HPDE6-E6E7 (cell line): Measurements from ENCODE around the gene IL1F10.
"Not testable (repeated sequence)": the region's sequence is repeated elsewhere in the genome, so short reads cannot be mapped to it uniquely, and the experiment has no call there.

Source experiments
- DNase-seq: peaks from one replicate; pipeline ENCODE4 v3.0.0; 2011; ENCODE audit warnings: missing footprints; ENCODE audit errors: extremely low spot score

Gene IL1F10

GRCh38 chr2:113081488-113082210, 13.9 kb downstream of the IL1F10 start:
- no peak for DNase-seq

- DNase-seq = no peak
Measured at GRCh38 chr2:113083296-113083695, 15.5 kb downstream of the IL1F10 start.

GRCh38 chr2:113084249-113085000, 16.7 kb downstream of the IL1F10 start:
- DNase-seq = no peak

- peak; percentile 87 for DNase-seq
Measured at GRCh38 chr2:113085542-113085941, 17.8 kb downstream of the IL1F10 start.

- no peak for DNase-seq
Measured at GRCh38 chr2:113088213-113088992, 20.6 kb downstream of the IL1F10 start.

GRCh38 chr2:113089916-113090315, 22.1 kb downstream of the IL1F10 start:
- DNase-seq = no peak

GRCh38 chr2:113091231-113091896, 23.6 kb downstream of the IL1F10 start:
- DNase-seq = no peak

- DNase-seq = no peak
Measured at GRCh38 chr2:113092864-113093612, 25.3 kb downstream of the IL1F10 start.

- no peak for DNase-seq
Measured at GRCh38 chr2:113093613-113093977, 25.8 kb downstream of the IL1F10 start.

GRCh38 chr2:113096306-113096705, 28.5 kb downstream of the IL1F10 start:
- DNase-seq = not testable (repeated sequence)

- DNase-seq = not testable (repeated sequence)
Measured at GRCh38 chr2:113096842-113097618, 29.3 kb downstream of the IL1F10 start.

- no peak for DNase-seq
Measured at GRCh38 chr2:113098041-113098440, 30.3 kb downstream of the IL1F10 start.

GRCh38 chr2:113098532-113098931, 30.8 kb downstream of the IL1F10 start:
- DNase-seq = no peak

- DNase-seq = no peak
Measured at GRCh38 chr2:113102133-113102532, 34.4 kb downstream of the IL1F10 start.

- DNase-seq = no peak
Measured at GRCh38 chr2:113103277-113103676, 35.5 kb downstream of the IL1F10 start.

GRCh38 chr2:113104054-113104611, 36.4 kb downstream of the IL1F10 start:
- DNase-seq = no peak

- DNase-seq = no peak
Measured at GRCh38 chr2:113105047-113105785, 37.4 kb downstream of the IL1F10 start.

GRCh38 chr2:113111121-113111520, 43.4 kb downstream of the IL1F10 start:
- no peak for DNase-seq

GRCh38 chr2:113111823-113112287, 44.1 kb downstream of the IL1F10 start:
- DNase-seq = peak; percentile 35
